Cardiac muscle cell (in vitro differentiated cells and primary cell): Measurements from ENCODE around the gene RRAS2. TPM values are rescaled to one million over a fixed set of nuclear protein-coding genes. Genes with fewer than 3 reads are reported as not detected.

Source experiments
- DNase-seq, 2 donors: peaks; one replicate each; pipeline versions ENCODE4 v3.0.0 to v3.0.0-alpha.2; 2010 to 2017; ENCODE audit warnings: low read depth in 1 of 2, low spot score in 1 of 2
- H3K27ac ChIP-seq: fragments of 200-600 bp; sonication (generic); 2 replicates; pipeline ENCODE4 v1.5.1; 2016
- H3K27me3 ChIP-seq: fragments of 200-600 bp; sonication (generic); 2 replicates; pipeline ENCODE4 v1.6.0; 2016; ENCODE audit warnings: control low read depth
- H3K36me3 ChIP-seq: fragments of 200-600 bp; sonication (generic); 2 replicates; pipeline ENCODE4 v1.5.1; 2016; ENCODE audit warnings: control low read depth
- H3K4me1 ChIP-seq: fragments of 200-600 bp; sonication (generic); 2 replicates; pipeline ENCODE4 v1.8.1; 2017; ENCODE audit warnings: low read depth, mild to moderate bottlenecking, mixed run types
- H3K4me3 ChIP-seq: fragments of 200-600 bp; sonication (generic); 2 replicates; pipeline ENCODE4 v1.5.1; 2016; ENCODE audit warnings: mild to moderate bottlenecking
- H3K9me3 ChIP-seq: fragments of 200-600 bp; sonication (generic); 2 replicates; pipeline ENCODE4 v1.5.1; 2017; ENCODE audit warnings: low read depth, mild to moderate bottlenecking, control low read depth
- CTCF ChIP-seq: IDR thresholded peaks from 2 replicates; pipeline ENCODE4 v1.5.1; 2012; ENCODE audit warnings: low read depth, mild to moderate bottlenecking, low read length
- polyA plus RNA-seq: library from polyadenylated mRNA; unstranded; fragments of >200 nt; fragmentation: Nextera tagmentation; extraction: Ambion mirVana; gene quantifications from 2 replicates; pipeline ENCODE4 v1.2.1, GENCODE V29; 2016
- total RNA-seq: library from RNA; depleted of rRNA; stranded (reverse); fragments of >200 nt; gene quantifications from 2 replicates; pipeline ENCODE4 v1.2.3, GENCODE V29; 2016

The RRAS2 gene
- total and polyA plus RNA-seq, 2 experiments from 2014 or later, result 72.3 to 74.4 TPM

DNA sequence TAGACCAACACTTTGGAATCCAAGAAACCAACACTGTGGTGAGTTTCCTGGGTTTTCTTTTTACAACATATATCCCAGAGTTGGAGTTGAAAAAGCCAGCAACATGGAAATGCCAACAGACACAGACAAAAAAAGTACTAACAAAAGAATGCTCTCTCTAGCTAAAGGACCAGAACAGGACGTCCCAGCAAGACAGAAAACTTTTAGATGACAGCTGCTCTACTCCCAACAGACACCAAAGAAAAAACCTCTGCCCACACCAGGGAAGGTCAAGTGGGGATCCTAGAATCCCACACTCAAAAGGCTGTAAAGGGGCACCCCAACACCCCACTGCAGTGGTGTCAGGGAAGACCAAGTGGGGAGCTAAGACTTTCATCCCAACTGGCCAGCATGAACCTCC lies 23.3 kb downstream of the RRAS2 start:
- Histone ChIP-seq H3K27me3 (no peaks in the 10 kb centered on the region), H3K4me1 (no peaks in the 10 kb centered on the region), H3K4me3 (no peak overlapping the region), H3K27ac (no peak overlapping the region), H3K36me3 (no peaks in the 10 kb centered on the region), H3K9me3 (no peaks in the 10 kb centered on the region)
- DNase-seq, result no peak
- no peak for TF ChIP-seq CTCF

- TF ChIP-seq CTCF, result no peak
- no peaks in the 10 kb centered on the region for H3K4me1 ChIP-seq
Measured at GRCh38 chr11:14334893-14335292, 24.1 kb downstream of the RRAS2 start.

GRCh38 chr11:14334192-14334591 lies 24.8 kb downstream of the RRAS2 start:
- no peaks in the 10 kb centered on the region for H3K27me3 ChIP-seq
- no peak for DNase-seq
- no peak for TF ChIP-seq CTCF
- H3K27ac ChIP-seq, result no peak overlapping the region
- no peak overlapping the region for H3K4me3 ChIP-seq
- H3K9me3 ChIP-seq, result no peaks in the 10 kb centered on the region
- H3K36me3 ChIP-seq, result no peaks in the 10 kb centered on the region
- H3K4me1 ChIP-seq, result no peaks in the 10 kb centered on the region

More at GRCh38 chr11:14334893-14335292, 24.1 kb downstream of the RRAS2 start:
- H3K27me3 ChIP-seq, result no peaks in the 10 kb centered on the region
- no peak for DNase-seq
- no peak overlapping the region for H3K27ac ChIP-seq
- no peaks in the 10 kb centered on the region for H3K36me3 ChIP-seq
- H3K4me3 ChIP-seq, result no peak overlapping the region
- no peaks in the 10 kb centered on the region for H3K9me3 ChIP-seq

DNA sequence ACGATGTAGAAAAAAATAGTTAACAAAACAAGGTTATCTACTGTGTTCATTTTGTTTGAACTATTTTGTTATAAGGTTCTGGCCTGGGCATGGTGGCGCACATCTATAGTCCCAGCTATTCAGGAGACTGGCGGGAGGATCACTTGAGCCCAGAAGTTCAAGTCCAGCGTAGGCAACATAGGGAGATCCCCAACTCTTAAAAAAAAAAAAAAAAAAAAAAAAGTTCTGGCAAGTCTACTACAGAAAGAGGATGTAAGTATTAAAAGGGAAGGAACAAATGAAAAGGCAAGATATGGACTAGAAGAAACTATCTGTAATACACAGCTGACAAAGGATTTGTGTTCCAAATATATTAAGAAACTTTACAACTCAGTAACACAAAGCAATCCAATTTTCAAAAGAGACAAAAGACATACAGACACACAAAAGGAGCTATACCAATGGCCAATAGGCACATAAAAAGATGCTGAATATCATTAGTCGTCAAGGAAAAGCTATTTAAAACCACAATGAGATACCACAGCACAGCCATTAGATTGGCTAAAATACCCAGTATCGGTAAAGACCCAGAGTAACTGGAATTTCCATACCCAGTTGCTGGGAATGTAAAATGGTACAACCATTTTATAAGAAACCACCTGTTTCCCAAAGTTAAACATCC lies 27.4 kb downstream of the RRAS2 start:
- Histone ChIP-seq H3K4me1 (peaks cover 10% of the 10 kb centered on the region), H3K36me3 (no peaks in the 10 kb centered on the region), H3K27me3 (no peaks in the 10 kb centered on the region), H3K9me3 (no peaks in the 10 kb centered on the region), H3K4me3 (no peak overlapping the region), H3K27ac (no peak overlapping the region)
- no peak for DNase-seq
- no peak for TF ChIP-seq CTCF

GRCh38 chr11:14330881-14331280 lies 28.1 kb downstream of the RRAS2 start:
- Histone ChIP-seq H3K36me3 (no peaks in the 10 kb centered on the region), H3K27ac (no peak overlapping the region), H3K4me3 (no peak overlapping the region), H3K4me1 (peaks cover 15% of the 10 kb centered on the region), H3K27me3 (no peaks in the 10 kb centered on the region), H3K9me3 (no peaks in the 10 kb centered on the region)
- TF ChIP-seq CTCF, result no peak
- no peak for DNase-seq
